GM15510 (cell line): Measurements from ENCODE around the gene CAPS.

Experiments used
- POLR2A ChIP-seq: IDR thresholded peaks from 3 replicates; pipeline ENCODE4 v1.6.1; 2011; ENCODE audit warnings: borderline replicate concordance; ENCODE audit not compliant: insufficient read length; ENCODE audit errors: extremely low read depth

CAPS gene

DNA sequence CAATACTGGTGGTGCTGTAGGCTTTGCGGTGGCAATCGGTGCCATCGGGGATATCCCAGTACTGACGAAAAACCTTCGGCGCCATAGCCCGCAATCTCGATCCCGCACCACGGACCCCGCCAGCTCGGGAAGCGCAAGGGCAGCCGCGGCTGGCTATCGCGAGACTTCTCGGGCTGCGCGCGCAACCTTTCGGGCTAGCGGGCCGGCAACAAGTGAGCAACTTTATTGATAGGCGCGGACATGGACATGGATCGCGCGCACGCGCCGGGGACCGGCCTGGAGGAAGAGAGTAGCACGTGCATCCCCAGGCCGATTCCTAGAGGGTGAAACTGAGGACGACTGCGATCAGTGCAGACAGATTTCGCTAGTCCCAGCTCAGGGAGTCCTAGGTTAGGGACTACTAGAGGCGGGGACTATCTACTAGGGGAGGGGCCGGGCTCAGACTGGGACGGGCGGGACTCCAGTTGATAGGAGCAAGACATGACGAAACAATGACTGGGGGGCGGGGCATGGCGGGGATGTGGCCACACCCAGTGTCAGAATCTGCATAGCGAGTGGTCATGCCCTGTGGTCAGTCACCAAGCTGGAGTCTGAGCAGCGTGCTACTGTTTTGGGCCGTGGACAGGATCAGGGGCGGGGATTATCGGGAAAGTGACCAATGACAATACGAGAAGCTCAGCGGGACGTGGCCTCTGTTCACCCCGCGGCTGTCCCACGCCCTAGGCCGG is 10.3 kb upstream of the CAPS start, which contains the start of gene NDUFA11:
TSS of gene NDUFA11 (minus strand) at position 167 of the 728 bp plus-strand sequence. CDS start at position 85, 82 bp downstream.
- peak; percentile 89 for TF ChIP-seq POLR2A

DNA sequence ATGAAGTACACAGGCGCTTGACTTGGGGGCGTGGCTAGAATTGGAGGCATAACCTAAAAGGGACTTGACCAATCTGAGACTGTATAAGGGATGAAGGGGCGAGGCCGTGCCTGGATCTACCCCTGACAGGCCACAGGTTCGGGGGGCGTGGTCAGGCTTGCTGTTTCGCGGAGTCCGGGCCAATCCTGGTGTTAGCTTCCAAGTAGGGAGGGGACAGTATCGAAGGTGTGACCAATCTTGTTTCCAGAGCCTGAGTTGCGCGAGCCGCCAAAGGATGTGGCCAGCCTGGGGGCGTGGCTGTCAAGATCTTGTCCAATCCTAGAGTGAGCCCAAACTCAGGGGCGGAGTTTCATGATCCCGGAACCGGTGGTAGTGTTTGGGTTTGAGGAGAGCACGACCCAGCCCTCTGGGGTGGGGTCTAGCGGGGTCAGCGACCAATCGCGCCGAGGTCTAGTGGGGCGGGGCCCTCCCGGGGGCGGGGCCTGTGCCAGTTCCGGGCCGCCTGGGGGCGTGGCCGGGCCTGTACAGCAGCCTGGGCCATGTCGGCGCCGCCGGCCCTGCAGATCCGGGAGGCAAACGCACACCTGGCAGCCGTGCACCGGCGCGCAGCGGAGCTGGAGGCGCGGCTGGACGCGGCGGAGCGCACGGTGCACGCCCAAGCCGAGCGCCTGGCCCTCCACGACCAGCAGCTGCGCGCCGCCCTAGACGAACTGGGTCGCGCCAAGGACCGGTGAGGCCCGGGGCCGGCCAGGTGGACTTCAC is 9.5 kb upstream of the CAPS start, which contains the start of gene VMAC:
TSS of gene VMAC (plus strand) at position 521 of the 762 bp plus-strand sequence. CDS start at position 540, 19 bp downstream.
- peak; percentile 71 for TF ChIP-seq POLR2A

DNA sequence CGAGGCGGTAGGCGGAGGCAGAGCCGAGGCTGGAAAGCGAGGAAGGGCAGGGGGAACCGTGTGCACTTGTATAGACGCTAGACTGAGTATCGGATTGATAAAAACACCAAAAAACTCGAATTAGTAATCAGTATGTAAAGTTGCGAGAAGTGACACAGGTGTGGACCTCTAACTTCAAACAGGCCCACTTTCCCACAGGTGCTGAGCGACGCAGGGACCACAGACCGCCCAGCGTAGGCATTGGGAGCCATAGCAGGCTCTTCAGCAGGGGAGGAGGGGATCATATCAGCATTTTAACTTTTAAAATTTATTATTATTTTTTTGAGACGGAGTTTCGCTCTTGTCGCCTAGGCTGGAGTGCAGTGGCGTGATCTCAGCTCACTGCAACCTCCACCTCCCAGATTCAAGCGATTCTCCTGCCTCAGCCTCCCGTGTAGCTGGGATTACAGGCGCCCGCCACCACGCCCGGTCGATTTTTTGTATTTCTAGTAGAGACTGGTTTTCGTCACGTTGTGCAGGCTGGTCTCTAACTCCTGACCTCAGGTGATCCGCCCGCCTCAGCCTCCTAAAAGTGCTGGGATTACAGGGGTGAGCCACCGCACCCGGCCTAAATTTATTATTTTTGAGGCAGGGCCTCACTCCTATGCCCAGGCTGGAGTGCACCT is 8.8 kb upstream of the CAPS start:
- no peak for TF ChIP-seq POLR2A

DNA sequence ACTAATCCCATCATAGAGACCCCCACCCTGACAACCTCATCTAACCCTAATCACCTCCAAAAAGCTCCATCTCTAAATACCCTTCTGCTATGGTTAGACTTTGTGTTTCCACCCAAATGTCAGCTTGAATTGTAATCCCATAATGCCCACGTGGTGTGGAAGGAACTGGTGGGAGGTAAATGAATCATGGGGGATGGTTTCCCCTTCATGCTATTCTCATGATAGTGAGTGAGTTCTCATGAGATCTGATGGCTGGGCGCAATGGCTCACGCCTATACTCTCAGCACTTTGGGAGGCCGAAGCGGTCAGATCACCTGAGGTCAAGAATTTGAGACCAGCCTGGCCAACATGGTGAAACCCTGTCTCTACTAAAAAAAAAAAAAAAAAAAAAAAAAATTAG is 6.8 kb upstream of the CAPS start:
- no peak for TF ChIP-seq POLR2A

DNA sequence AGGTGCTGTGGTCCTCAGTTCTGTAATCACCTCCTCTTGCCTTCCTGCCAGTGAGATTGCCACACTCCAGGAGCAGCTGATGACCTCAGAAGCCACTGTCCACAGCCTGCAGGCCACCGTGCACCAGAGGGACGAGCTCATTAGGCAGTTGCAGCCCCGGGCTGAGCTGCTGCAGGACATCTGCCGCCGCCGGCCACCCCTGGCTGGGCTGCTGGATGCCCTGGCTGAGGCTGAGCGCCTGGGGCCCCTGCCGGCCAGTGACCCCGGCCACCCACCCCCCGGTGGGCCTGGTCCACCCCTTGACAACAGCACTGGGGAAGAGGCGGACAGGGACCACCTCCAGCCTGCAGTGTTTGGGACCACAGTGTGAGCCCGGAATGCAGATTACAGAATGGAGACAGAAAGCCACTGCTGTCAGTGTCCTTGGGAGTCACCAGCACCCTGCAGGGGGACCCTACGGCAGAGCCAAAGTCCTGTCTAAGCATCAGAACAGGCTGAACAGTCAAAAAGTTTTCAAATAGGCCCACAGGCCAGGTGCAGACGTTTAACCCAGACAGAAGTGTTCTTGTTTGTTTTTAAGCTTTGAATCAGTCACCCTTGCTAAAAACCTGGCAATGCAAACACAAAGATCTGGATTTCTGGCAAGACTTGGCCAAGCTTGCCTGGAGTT is 5.1 kb upstream of the CAPS start:
- no peak for TF ChIP-seq POLR2A

DNA sequence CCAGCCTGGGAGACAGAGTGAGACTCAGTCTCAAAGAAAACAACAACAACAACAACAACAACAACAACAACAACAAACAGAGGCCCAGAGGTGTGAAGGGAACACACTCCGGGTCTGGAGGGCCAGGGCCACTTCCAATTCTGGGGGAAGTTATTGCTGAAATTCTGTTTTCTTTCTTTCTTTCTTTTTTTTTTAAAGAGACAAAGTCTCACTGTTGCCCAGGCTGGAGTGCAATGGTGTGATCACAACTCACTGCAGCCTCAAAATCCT is 3.5 kb upstream of the CAPS start:
- TF ChIP-seq POLR2A = no peak

DNA sequence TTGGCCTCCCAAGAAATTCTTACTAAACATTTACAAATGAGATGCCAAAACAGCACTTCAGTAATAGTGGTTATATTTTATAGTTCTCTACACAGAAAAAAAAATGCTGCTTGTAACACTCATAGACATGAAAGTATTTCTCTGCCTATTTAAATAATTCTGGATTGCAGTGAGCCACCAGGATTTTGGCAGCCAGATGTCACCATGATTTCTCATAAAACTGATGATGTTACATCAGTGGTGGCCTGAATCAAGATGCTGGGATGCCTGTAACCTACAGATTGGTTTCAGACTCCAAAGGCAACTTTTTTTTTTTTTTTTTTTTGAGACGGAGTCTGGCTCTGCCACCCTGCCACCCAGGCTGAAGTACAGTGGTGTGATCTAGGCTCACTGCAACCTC is 2.7 kb upstream of the CAPS start:
- TF ChIP-seq POLR2A = no peak

DNA sequence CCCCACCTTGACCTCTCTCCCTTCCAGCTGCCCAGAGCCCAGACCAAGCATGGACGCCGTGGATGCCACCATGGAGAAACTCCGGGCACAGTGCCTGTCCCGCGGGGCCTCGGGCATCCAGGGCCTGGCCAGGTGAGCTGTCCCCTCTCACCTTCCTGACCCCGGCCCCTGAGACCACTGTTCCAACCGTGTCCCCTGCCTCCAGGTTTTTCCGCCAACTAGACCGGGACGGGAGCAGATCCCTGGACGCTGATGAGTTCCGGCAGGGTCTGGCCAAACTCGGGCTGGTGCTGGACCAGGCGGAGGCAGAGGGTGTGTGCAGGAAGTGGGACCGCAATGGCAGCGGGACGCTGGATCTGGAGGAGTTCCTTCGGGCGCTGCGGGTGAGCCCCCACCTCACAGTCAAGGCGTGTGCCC is 312 bp downstream of the CAPS start:
- no peak for TF ChIP-seq POLR2A

DNA sequence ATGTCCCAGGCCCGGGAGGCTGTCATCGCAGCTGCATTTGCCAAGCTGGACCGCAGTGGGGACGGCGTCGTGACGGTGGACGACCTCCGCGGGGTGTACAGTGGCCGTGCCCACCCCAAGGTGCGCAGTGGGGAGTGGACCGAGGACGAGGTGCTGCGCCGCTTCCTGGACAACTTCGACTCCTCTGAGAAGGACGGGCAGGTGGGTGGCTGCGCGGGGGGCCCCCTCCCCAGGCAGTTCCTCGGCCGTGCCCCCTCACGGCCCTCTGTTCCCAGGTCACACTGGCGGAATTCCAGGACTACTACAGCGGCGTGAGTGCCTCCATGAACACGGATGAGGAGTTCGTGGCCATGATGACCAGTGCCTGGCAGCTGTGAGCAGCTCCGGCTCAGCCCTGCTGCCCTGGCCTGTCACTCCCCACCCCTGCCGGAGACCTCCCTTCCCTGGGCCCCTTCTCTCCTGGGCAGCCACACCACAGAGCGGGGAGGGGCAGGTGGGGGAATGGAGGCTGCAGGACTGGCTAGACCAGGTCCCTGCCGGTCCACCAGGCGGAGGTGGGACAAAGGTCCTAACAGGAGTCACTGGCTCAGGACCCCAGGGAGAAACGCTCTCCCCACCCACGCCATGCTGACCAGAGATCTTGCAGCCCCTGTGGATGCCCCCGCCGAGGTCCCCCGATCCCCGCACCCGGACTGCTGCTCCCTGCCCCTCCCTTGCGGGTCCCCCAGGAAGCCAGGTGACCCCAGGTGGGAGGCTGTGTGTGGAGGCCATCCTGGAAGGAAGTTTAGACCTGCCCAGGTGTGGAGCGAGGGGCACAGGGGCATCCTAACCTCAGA is 1.1 kb downstream of the CAPS start:
- no peak for TF ChIP-seq POLR2A

DNA sequence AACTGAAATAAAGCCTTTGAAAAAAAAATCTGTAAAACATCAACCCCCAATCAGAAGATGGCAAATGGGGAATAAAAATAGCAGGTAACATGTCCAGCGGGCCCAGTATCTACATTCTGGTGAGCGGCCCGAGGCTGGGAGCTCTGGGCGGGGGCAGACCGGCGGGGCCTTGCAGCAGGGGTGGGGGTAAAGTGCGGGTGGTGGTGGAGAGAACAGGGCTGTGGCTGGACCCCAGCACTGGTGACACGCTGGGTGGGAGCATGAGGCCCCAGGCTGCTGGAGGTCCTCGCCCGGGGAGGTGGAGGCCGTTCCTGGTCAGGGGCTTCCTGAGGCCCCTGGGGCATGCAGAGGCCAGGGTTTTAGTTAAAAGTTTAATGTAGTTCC is 1.7 kb downstream of the CAPS start:
- no peak for TF ChIP-seq POLR2A

DNA sequence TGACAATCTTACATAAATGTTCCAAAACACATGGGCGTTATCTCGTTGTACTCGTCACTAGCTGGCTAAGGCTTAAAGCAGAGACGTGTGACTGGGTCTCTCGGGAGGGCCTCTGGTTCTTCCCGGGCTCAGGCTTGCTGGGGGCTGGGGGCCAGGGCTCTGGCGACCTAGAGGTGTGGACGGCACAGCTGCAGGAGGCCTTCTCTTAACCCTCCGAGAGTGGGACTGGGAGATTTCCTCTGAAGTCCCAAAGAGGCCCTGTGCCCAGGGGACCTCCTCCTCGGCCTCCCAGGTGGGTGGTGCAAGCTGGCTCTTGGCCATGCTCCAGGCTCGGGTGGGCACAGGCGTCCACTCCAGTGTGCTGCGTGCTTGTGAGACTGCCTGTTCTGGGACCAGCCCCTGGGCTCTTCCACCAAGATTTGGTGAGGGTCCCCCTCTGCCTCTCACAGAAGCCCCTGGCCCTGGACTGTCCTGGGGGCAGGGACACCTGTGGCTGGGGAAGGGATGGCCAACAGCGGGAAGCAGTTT is 2.2 kb downstream of the CAPS start:
- TF ChIP-seq POLR2A = no peak

DNA sequence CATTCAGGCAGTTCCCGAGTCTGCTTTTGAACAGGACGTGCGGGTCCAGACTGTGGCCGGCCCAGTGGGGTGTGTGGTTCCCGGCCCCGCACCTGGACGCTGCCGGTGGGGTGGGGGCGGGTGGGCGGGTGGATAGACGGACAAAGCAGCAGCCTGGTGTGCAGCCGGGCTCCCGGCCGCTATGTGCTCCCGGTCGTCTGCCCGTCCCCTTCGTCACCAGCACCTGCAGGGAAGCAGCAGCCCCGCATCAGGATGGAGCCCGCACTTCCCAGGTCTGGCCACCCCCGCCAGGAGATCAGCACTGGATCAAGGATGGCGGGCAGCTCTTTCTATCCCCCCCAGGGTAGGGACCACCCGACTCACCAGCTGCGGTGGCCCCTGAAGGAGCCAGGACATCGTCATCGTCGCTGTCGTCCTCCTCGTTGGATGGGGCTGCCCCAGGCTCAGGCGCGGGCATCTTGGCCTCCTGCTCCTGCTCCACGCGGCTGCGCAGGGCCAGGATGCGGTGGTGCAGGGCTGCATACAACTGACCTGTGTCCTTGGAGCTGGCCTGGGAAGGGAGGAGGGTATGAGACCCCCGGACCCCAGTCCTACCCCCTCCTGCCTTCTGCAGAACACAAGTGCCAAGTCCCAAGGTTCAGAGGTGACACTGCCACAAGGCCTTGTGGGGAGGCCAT is 3.5 kb downstream of the CAPS start:
- no peak for TF ChIP-seq POLR2A

DNA sequence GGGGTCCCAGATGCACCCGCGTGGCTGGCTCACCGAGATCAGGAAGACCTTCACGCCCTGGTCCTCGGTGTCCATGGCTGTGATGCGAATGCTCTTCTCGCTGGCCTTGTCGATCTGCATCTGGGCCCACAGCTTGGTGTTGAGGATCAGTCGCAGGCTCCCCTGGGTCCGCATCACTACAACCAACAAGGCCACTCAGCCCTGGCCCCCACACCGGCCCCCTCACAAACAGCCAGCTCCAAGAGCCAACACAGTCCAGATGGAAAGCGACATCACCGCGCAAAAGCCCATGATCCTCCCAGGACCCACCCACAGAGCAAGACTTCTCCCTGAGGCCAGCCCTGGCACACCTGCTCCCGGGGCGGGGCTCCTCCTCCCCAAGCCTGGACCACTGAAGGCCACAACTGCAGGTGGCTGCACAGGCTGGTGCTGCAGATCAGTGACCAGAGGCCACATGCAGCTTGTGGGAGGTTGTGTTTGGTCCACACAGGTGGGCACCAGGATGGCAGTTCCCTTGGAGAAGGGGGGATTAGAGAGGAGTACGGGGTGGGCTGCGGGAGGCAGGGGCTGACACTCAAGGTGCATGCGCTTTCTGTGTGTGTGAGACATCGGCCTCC is 4.5 kb downstream of the CAPS start:
- TF ChIP-seq POLR2A = no peak

DNA sequence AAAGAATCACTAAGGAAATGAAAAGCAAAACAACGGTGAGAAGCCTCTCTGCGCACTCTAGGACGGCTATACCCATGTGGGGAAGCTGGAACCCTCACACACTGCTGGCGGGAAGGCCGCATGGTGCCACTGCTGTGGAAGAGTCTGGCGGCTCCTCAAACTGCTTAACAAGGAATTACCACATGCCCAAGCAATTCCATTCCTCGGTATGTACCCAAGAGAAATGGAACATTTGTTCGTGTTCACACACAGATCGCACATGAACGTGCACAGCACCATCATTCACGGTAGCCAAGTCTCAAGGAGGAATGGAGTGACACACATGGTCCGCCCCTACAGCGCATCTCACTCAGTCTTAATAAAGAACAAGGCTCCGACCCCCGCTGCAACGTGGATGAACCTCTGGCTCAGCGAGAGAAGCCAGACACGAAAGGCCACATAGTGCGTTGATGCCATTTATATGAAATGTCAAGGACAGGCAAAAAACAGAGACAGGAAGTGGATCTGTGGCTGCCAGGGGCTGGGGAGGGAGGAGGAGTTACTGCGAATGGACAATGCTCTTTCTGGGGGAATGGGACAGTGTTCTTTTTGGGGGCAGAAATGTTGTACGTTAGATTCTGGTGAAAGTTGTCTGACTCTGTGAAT is 7.6 kb downstream of the CAPS start:
- no peak for TF ChIP-seq POLR2A
